Suppressor macrophage treated with lipopolysaccharide for 4 hours (primary cell): ENCODE results near the gene TMC7.
"Not testable (repeated sequence)": the region's sequence is repeated elsewhere in the genome, so short reads cannot be mapped to it uniquely, and the experiment has no call there.

Experiments
- DNase-seq: peaks from one replicate; pipeline ENCODE4 v3.0.0-alpha.2; 2020

TMC7 gene

GRCh38 chr16:18983565-18984434, at the start of gene TMC7:
Gene TMC7, plus strand, starts transcription at chr16:18983934. Its CDS starts 130 bp downstream, at chr16:18984064.
- peak; percentile 42 for DNase-seq

- DNase-seq, result no peak
These were observed 46.9 kb upstream of the TMC7 start for GRCh38 chr16:18936727-18937340.

GRCh38 chr16:18937390-18937789, 46.3 kb upstream of the TMC7 start:
- DNase-seq, result no peak

- DNase-seq, result no peak
These were observed 44.7 kb upstream of the TMC7 start for GRCh38 chr16:18938986-18939385.

GRCh38 chr16:18941471-18941870, 42.3 kb upstream of the TMC7 start:
- DNase-seq, result no peak

- DNase-seq, result no peak
These were observed 41.7 kb upstream of the TMC7 start for GRCh38 chr16:18942061-18942460.

- no peak for DNase-seq
These were observed 40.3 kb upstream of the TMC7 start for GRCh38 chr16:18943414-18943813.

GRCh38 chr16:18945233-18945632, 38.5 kb upstream of the TMC7 start:
- no peak for DNase-seq

- no peak for DNase-seq
These were observed 35.2 kb upstream of the TMC7 start for GRCh38 chr16:18948372-18949020.

GRCh38 chr16:18950469-18951185, 33.1 kb upstream of the TMC7 start:
- no peak for DNase-seq

GRCh38 chr16:18953547-18953946, 30.2 kb upstream of the TMC7 start:
- DNase-seq, result no peak

- peak; percentile 32 for DNase-seq
These were observed 27.7 kb upstream of the TMC7 start for GRCh38 chr16:18955874-18956580.

- not testable (repeated sequence) for DNase-seq
These were observed 27.0 kb upstream of the TMC7 start for GRCh38 chr16:18956658-18957241.

GRCh38 chr16:18958621-18959029, 25.1 kb upstream of the TMC7 start:
- DNase-seq, result no peak

- DNase-seq, result peak; percentile 5
These were observed 24.7 kb upstream of the TMC7 start for GRCh38 chr16:18959031-18959505.

- no peak for DNase-seq
These were observed 18.2 kb upstream of the TMC7 start for GRCh38 chr16:18965555-18965954.

GRCh38 chr16:18966791-18967190, 16.9 kb upstream of the TMC7 start:
- no peak for DNase-seq

- peak; percentile 85 for DNase-seq
These were observed 14.5 kb upstream of the TMC7 start for GRCh38 chr16:18969050-18969854.

GRCh38 chr16:18969855-18970240, 13.9 kb upstream of the TMC7 start:
- no peak for DNase-seq

GRCh38 chr16:18975109-18975508, 8.6 kb upstream of the TMC7 start:
- DNase-seq, result no peak

- DNase-seq, result no peak
These were observed 3.8 kb upstream of the TMC7 start for GRCh38 chr16:18979936-18980335.
